ENCODE data around the gene RNF130.

- TF ChIP-seq CTCF (IDR thresholded peaks at IDR 0.05) (no peak), POLR2A (IDR thresholded peaks at IDR 0.05) (no peak)
Observed at GRCh38 chr5:179906294-179906794, 165.2 kb downstream of the RNF130 start.

Data from prostate gland (tissue), 2 donors.